Thyroid gland (tissue), 4 donors: Measurements from ENCODE around the gene KRT14. TPM values are rescaled to one million over a fixed set of nuclear protein-coding genes. Genes with fewer than 3 reads are reported as not detected.
"Not testable (repeated sequence)": the region's sequence is repeated elsewhere in the genome, so short reads cannot be mapped to it uniquely, and the experiment has no call there.

Experiments used
- DNase-seq, 2 donors: peaks; one replicate each; pipeline ENCODE4 v3.0.0-alpha.2; 2019
- H3K27ac ChIP-seq, 3 donors: fragments of 200-600 bp; sonication (generic); 1 replicate in 2 of 3; 2 replicates in 1 of 3; pipeline ENCODE4 v1.5.1; 2016 to 2019; ENCODE audit warnings: mild to moderate bottlenecking in 1 of 3, moderate library complexity in 1 of 3
- H3K27me3 ChIP-seq: fragments of 200-600 bp; sonication (generic); one replicate; pipeline ENCODE4 v1.5.1; 2019
- H3K36me3 ChIP-seq, 2 donors: fragments of 200-600 bp; sonication (generic); one replicate each; pipeline ENCODE4 v1.5.1; 2016 to 2019
- H3K4me1 ChIP-seq, 2 donors: fragments of 200-600 bp; sonication (generic); one replicate each; pipeline ENCODE4 v1.5.1; 2017 to 2019
- H3K4me3 ChIP-seq, 3 donors: fragments of 200-600 bp; sonication (generic); replicated peaks in 1 of 3; 1 replicate in 2 of 3; 2 replicates in 1 of 3; pipeline ENCODE4 v1.5.1; 2016; ENCODE audit warnings: mild to moderate bottlenecking in 1 of 3
- H3K9me3 ChIP-seq: fragments of 200-600 bp; sonication (generic); one replicate; pipeline ENCODE4 v1.5.1; 2017
- CTCF ChIP-seq, 6 experiments: fragments of 200-600 bp in 3 of 6; fragments of 450-650 bp in 3 of 6; sonication (generic) in 3 of 6; IDR thresholded peaks; one replicate each; pipeline ENCODE4 v1.5.1; 2016 to 2019; ENCODE audit warnings: antibody characterized with exemption in 6 of 6, mild to moderate bottlenecking in 2 of 6, inconsistent platforms in 1 of 6, moderate library complexity in 1 of 6
- POLR2A ChIP-seq, 2 donors: fragments of 450-650 bp; IDR thresholded peaks; one replicate each; pipeline ENCODE4 v1.6.1; 2017; ENCODE audit warnings: antibody characterized with exemption in 2 of 2, mild to moderate bottlenecking in 2 of 2, moderate library complexity in 1 of 2
- WGBS, 2 donors: methylation state at CpG; one replicate each; pipeline ENCODE4 v1.1.5; 2017; 5-methylcytosine and 5-hydroxymethylcytosine counted together
- intact Hi-C: fragments of 100-400 bp; cut with DNase I; formaldehyde crosslinking; loops from one replicate; pipeline ENCODE4 v1.15.1; 2023
- total RNA-seq, 4 donors: library from RNA; depleted of rRNA; stranded (reverse); fragments of >200 nt; gene quantifications; one replicate each; pipeline ENCODE4 v1.2.3, GENCODE V29; 2016

The KRT14 gene
- total RNA-seq, 4 donors from 2014 or later, result 0.22 to 12.4 TPM; not detected in 2

GRCh38 chr17:41615454-41615853, 28.8 kb upstream of the KRT14 start:
- intact Hi-C loops, result no loop called here
- WGBS, 2 donors, result 14 to 39% methylated on average over 4 to 6 of the region's 7 CpGs
- H3K27ac ChIP-seq, result no peak overlapping the region
- TF ChIP-seq POLR2A (IDR thresholded peaks at IDR 0.05) (no peak), CTCF (IDR thresholded peaks at IDR 0.05) (no peak)
- DNase-seq, result no peak
- H3K4me1 ChIP-seq, result no peaks in the 10 kb centered on the region
- H3K4me3 ChIP-seq, result no peak overlapping the region
- no peaks in the 10 kb centered on the region for H3K9me3 ChIP-seq
- H3K27me3 ChIP-seq, result no peaks in the 10 kb centered on the region
- no peaks in the 10 kb centered on the region for H3K36me3 ChIP-seq

GRCh38 chr17:41614767-41615166, 28.1 kb upstream of the KRT14 start:
- intact Hi-C loops, DNase-seq, H3K27me3 ChIP-seq, H3K9me3 ChIP-seq, H3K36me3 ChIP-seq, H3K4me1 ChIP-seq, H3K4me3 ChIP-seq, H3K27ac ChIP-seq: not testable (repeated sequence)
- 54 to 59% methylated on average over 9 of the region's 9 CpGs for WGBS, 2 donors

GRCh38 chr17:41614098-41614497, 27.4 kb upstream of the KRT14 start:
- Histone ChIP-seq H3K4me3 (no peak overlapping the region), H3K27me3 (no peaks in the 10 kb centered on the region), H3K4me1 (no peaks in the 10 kb centered on the region), H3K9me3 (no peaks in the 10 kb centered on the region), H3K27ac (no peak overlapping the region), H3K36me3 (no peaks in the 10 kb centered on the region)
- no peak for TF ChIP-seq POLR2A (IDR thresholded peaks at IDR 0.05)
- no peak for TF ChIP-seq CTCF (IDR thresholded peaks at IDR 0.05)
- WGBS, 2 donors, result 97% methylated on average over 4 of the region's 5 CpGs; no CpG with 5 or more reads in 1 of the 2 donors
- intact Hi-C loops, result no loop called here
- DNase-seq, result no peak

- no peak for DNase-seq
- Histone ChIP-seq H3K4me3 (no peak overlapping the region), H3K36me3 (no peaks in the 10 kb centered on the region), H3K9me3 (no peaks in the 10 kb centered on the region), H3K27ac (no peak overlapping the region), H3K4me1 (no peaks in the 10 kb centered on the region), H3K27me3 (no peaks in the 10 kb centered on the region)
- 80 to 83% methylated on average over 9 to 11 of the region's 11 CpGs for WGBS, 2 donors
- intact Hi-C loops, result no loop called here
- TF ChIP-seq CTCF (IDR thresholded peaks at IDR 0.05) (no peak), POLR2A (IDR thresholded peaks at IDR 0.05) (no peak)
Measured at GRCh38 chr17:41613277-41614082, 26.8 kb upstream of the KRT14 start.

- H3K36me3 ChIP-seq, H3K27ac ChIP-seq, H3K4me1 ChIP-seq, intact Hi-C loops, H3K27me3 ChIP-seq, H3K9me3 ChIP-seq, DNase-seq, H3K4me3 ChIP-seq: not testable (repeated sequence)
- 80 to 86% methylated on average over 24 to 26 of the region's 31 CpGs for WGBS, 2 donors
Measured at GRCh38 chr17:41612376-41613160, 25.9 kb upstream of the KRT14 start, which contains the start of gene KRT16. KRT16 (minus strand) TSS chr17:41612767; CDS start chr17:41612688, 79 bp downstream.
